Sigmoid colon (tissue), 7 donors: ENCODE results near the gene FSTL5. TPM values are rescaled to one million over a fixed set of nuclear protein-coding genes. Genes with fewer than 3 reads are reported as not detected.

ENCODE experiments used
- DNase-seq: peaks from one replicate; pipeline ENCODE4 v3.0.0-alpha.2; 2019
- H3K27ac ChIP-seq, 4 donors: fragments of 200-600 bp; sonication (generic); one replicate each; pipeline ENCODE4 v1.5.1; 2016 to 2019; ENCODE audit warnings: mild to moderate bottlenecking in 1 of 4
- H3K27me3 ChIP-seq, 3 donors: fragments of 200-600 bp; sonication (generic); one replicate each; pipeline ENCODE4 v1.5.1; 2019; ENCODE audit warnings: mild to moderate bottlenecking in 1 of 3
- H3K36me3 ChIP-seq, 4 donors: fragments of 200-600 bp; sonication (generic); one replicate each; pipeline ENCODE4 v1.5.1; 2016 to 2019
- H3K4me1 ChIP-seq, 4 donors: fragments of 200-600 bp; sonication (generic); one replicate each; pipeline ENCODE4 v1.5.1; 2017 to 2019
- H3K4me3 ChIP-seq, 4 donors: fragments of 200-600 bp; sonication (generic); one replicate each; pipeline ENCODE4 v1.5.1; 2017 to 2019; ENCODE audit warnings: mild to moderate bottlenecking in 2 of 4, moderate library complexity in 1 of 4
- H3K9me3 ChIP-seq, 4 donors: fragments of 200-600 bp in 3 of 4; sonication (generic) in 3 of 4; one replicate each; pipeline versions ENCODE4 v1.5.1 to v1.6.1; 2013 to 2019
- EP300 ChIP-seq, 4 donors: sonication (generic); formaldehyde crosslinking; IDR thresholded peaks; one replicate each; pipeline ENCODE4 v1.6.1; 2017; ENCODE audit warnings: antibody characterized with exemption in 4 of 4
- POLR2A ChIP-seq, 2 donors: fragments of 450-650 bp; IDR thresholded peaks; one replicate each; pipeline ENCODE4 v1.6.1; 2016; ENCODE audit warnings: antibody characterized with exemption in 2 of 2, mild to moderate bottlenecking in 2 of 2, moderate library complexity in 2 of 2
- POLR2AphosphoS5 ChIP-seq, 4 donors: sonication (generic); formaldehyde crosslinking; IDR thresholded peaks; one replicate each; pipeline ENCODE4 v1.6.1; 2017; ENCODE audit warnings: antibody characterized with exemption in 4 of 4
- WGBS, 2 donors: extraction: QIAGEN DNeasy Blood & Tissue Kit; methylation state at CpG; one replicate each; pipeline ENCODE4 v1.1.7; 2013; 5-methylcytosine and 5-hydroxymethylcytosine counted together
- intact Hi-C: fragments of 100-400 bp; cut with DNase I; formaldehyde crosslinking; loops from one replicate; pipeline ENCODE4 v1.15.1; 2023
- polyA plus RNA-seq, 3 donors: library from polyadenylated mRNA; stranded (reverse); fragments of 200-250 nt; gene quantifications; one replicate each; pipeline ENCODE4 v1.2.3, GENCODE V29; 2013
- total RNA-seq, 4 donors: library from RNA; depleted of rRNA; stranded (reverse); fragments of >200 nt; gene quantifications; one replicate each; pipeline ENCODE4 v1.1.0, GENCODE V29; 2016
- TF ChIP-seq, protein P1 (sequence below), 4 experiments: fragments of 450-650 bp in 3 of 4; fragments of 200-600 bp in 1 of 4; IDR thresholded peaks; one replicate each; pipeline ENCODE4 v1.5.1; 2016 to 2019; ENCODE audit warnings: antibody characterized with exemption in 4 of 4, mild to moderate bottlenecking in 3 of 4, moderate library complexity in 2 of 4
- donor health status: healthy with polysubstance abuse.
- donor health status: Bipolar disorder and iron deficiency.
- donor health status: healthy.

Gene FSTL5
- total and polyA plus RNA-seq, 7 donors: 0.42 to 1.8 (median 0.82) TPM; not detected in 2

DNA sequence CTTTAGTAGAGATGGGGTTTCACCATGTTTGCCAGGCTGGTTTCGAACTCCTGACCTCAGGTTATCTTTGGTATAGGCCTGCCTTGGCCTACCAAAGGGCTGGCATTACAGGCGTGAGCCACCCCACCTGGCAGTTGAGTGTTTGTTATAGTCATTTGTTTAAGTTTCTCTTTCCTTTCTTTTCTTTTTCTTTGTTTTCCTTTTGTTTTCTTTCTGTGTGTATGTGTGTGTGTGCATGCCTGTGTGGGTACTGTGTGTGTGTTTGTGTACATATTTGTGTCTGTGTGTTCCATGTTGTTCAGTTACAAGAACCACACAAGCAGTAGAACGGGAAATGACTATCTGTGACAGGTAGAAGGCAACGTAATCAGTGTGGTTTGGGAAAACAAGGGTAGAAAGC is 624.9 kb downstream of the FSTL5 start:
- intact Hi-C loops: no loop called here
- no peaks in the 10 kb centered on the region for H3K36me3 ChIP-seq
- H3K9me3 ChIP-seq: no peaks in the 10 kb centered on the region
- no peak for DNase-seq
- H3K27ac ChIP-seq: no peak overlapping the region
- TF ChIP-seq POLR2A (IDR thresholded peaks at IDR 0.05) (no peak), EP300 (IDR thresholded peaks at IDR 0.05) (no peak), POLR2AphosphoS5 (IDR thresholded peaks at IDR 0.05) (no peak)
- TF ChIP-seq, protein P1, sequence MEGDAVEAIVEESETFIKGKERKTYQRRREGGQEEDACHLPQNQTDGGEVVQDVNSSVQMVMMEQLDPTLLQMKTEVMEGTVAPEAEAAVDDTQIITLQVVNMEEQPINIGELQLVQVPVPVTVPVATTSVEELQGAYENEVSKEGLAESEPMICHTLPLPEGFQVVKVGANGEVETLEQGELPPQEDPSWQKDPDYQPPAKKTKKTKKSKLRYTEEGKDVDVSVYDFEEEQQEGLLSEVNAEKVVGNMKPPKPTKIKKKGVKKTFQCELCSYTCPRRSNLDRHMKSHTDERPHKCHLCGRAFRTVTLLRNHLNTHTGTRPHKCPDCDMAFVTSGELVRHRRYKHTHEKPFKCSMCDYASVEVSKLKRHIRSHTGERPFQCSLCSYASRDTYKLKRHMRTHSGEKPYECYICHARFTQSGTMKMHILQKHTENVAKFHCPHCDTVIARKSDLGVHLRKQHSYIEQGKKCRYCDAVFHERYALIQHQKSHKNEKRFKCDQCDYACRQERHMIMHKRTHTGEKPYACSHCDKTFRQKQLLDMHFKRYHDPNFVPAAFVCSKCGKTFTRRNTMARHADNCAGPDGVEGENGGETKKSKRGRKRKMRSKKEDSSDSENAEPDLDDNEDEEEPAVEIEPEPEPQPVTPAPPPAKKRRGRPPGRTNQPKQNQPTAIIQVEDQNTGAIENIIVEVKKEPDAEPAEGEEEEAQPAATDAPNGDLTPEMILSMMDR (IDR thresholded peaks at IDR 0.05): no peak
- no peaks in the 10 kb centered on the region for H3K4me1 ChIP-seq
- 56 to 79% methylated on average over 4 of the region's 4 CpGs for WGBS, 2 donors
- H3K27me3 ChIP-seq: no peaks in the 10 kb centered on the region
- H3K4me3 ChIP-seq: no peak overlapping the region

DNA sequence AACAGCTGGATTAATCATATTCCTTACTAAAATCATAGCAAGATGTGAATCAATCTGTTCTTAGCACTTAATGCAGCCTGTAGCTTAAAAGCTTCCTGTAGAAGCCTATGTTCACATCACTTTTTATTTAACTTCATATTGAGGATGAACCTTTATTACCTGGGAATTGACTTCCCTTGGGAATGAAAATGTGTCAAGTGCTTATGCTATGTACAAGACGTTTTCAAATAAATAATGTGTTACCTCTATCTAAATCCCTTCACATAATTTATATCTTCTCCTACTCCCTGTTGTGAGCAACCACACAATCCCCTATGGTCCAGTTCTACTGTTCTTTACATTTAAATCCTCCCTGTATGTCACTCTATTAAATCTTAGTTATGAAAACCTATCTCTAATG is 633.1 kb downstream of the FSTL5 start:
- H3K9me3 ChIP-seq: no peaks in the 10 kb centered on the region
- WGBS, 2 donors: 32 to 55% methylated on average over 1 of the region's 1 CpG
- H3K4me1 ChIP-seq: no peaks in the 10 kb centered on the region
- intact Hi-C loops: no loop called here
- TF ChIP-seq, protein P1 (IDR thresholded peaks at IDR 0.05): no peak
- TF ChIP-seq POLR2AphosphoS5 (IDR thresholded peaks at IDR 0.05): no peak
- H3K36me3 ChIP-seq: no peaks in the 10 kb centered on the region
- no peak for DNase-seq
- H3K4me3 ChIP-seq: no peak overlapping the region
- no peaks in the 10 kb centered on the region for H3K27me3 ChIP-seq
- no peak overlapping the region for H3K27ac ChIP-seq

DNA sequence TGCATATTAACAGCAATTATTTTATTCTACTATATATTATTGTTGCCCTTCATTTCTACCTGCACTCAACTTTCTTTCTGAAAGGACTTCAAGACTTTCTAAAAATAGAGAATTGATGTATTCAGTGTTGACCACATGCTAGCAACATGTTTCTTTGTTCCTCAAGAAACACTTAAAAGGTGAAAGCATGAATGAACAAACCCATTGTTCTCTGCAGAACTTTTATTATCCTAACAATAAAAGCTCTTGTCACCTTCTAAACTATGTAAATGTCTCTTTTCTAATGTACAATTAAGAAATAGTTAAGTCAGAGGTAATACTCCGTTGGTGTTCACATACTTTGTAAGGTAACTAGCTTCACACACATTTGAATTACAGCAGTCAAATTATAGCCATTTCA is 638.7 kb downstream of the FSTL5 start:
- Histone ChIP-seq H3K4me3 (no peak overlapping the region), H3K9me3 (no peaks in the 10 kb centered on the region), H3K4me1 (no peaks in the 10 kb centered on the region), H3K27ac (no peak overlapping the region), H3K27me3 (no peaks in the 10 kb centered on the region), H3K36me3 (no peaks in the 10 kb centered on the region)
- no peak for DNase-seq
- TF ChIP-seq EP300 (IDR thresholded peaks at IDR 0.05) (no peak), POLR2AphosphoS5 (IDR thresholded peaks at IDR 0.05) (no peak), POLR2A (IDR thresholded peaks at IDR 0.05) (no peak)
- TF ChIP-seq, protein P1 (IDR thresholded peaks at IDR 0.05): no peak
- WGBS, 2 donors: 18 to 63% methylated on average over 1 of the region's 1 CpG
- intact Hi-C loops: no loop called here

DNA sequence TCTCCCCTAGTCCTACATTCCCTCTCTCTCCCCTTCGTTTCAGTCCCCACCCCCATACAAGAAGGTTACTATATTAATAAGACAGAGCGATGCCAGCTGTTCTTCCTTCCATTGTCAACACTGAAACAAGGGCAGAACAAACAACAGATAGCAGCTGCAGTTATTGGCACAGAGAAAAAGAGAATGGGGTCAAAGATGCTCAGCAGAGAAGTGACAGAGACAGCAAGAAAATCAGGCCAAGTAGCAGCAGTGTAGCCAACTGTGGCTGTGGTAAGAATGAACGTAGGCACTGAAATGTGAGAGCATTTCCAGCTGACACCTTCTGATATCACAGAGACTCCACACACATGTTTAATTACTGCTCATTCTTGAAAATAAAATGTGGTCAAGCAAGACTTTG is 641.8 kb downstream of the FSTL5 start:
- intact Hi-C loops: no loop called here
- TF ChIP-seq, protein P1 (IDR thresholded peaks at IDR 0.05): no peak
- TF ChIP-seq POLR2A (IDR thresholded peaks at IDR 0.05) (no peak), EP300 (IDR thresholded peaks at IDR 0.05) (no peak), POLR2AphosphoS5 (IDR thresholded peaks at IDR 0.05) (no peak)
- whole genome bisulfite sequencing, 2 donors: 19 to 50% methylated on average over 3 of the region's 3 CpGs
- no peaks in the 10 kb centered on the region for H3K4me1 ChIP-seq
- no peak overlapping the region for H3K4me3 ChIP-seq
- no peaks in the 10 kb centered on the region for H3K27me3 ChIP-seq
- no peaks in the 10 kb centered on the region for H3K36me3 ChIP-seq
- no peak overlapping the region for H3K27ac ChIP-seq
- no peaks in the 10 kb centered on the region for H3K9me3 ChIP-seq
- no peak for DNase-seq

DNA sequence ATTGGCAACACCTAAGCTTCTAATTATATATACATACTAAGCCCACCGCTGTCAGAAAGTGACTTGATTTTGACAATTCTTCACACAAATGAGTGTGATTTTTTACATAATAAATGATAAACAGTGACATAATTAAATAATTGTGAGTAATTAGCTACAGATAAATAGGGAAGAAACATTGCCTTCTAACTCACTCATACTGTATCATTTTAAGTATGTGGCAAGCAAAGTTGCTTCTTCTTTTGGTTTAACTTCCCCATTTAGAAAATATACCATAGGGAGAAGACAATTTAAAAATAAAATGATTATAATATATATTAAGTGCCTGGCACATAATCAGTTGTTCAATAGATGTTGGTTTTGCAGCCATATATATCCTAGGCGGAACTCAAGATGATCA is 644.2 kb downstream of the FSTL5 start:
- no peak overlapping the region for H3K4me3 ChIP-seq
- no peaks in the 10 kb centered on the region for H3K9me3 ChIP-seq
- WGBS, 2 donors: 90 to 96% methylated on average over 2 of the region's 2 CpGs
- H3K27ac ChIP-seq: no peak overlapping the region
- no peak for DNase-seq
- H3K36me3 ChIP-seq: no peaks in the 10 kb centered on the region
- H3K27me3 ChIP-seq: no peaks in the 10 kb centered on the region
- no peaks in the 10 kb centered on the region for H3K4me1 ChIP-seq
- intact Hi-C loops: no loop called here
- TF ChIP-seq POLR2A (IDR thresholded peaks at IDR 0.05): no peak
- TF ChIP-seq, protein P1 (IDR thresholded peaks at IDR 0.05): no peak
- no peak for TF ChIP-seq POLR2AphosphoS5 (IDR thresholded peaks at IDR 0.05)
- no peak for TF ChIP-seq EP300 (IDR thresholded peaks at IDR 0.05)
